GM20000 (cell line): ENCODE measurements around the gene ITGA5.

Experiments
- DNase-seq: peaks from one replicate; pipeline ENCODE4 v3.0.0; 2012; ENCODE audit warnings: low spot score
- CTCF ChIP-seq: IDR thresholded peaks from 2 replicates; pipeline ENCODE4 v1.5.1; 2012; ENCODE audit warnings: mild to moderate bottlenecking, control low read depth; ENCODE audit errors: extremely low read depth, missing control alignments

The ITGA5 gene

GRCh38 chr12:54369597-54370131 is 49.4 kb downstream of the ITGA5 start:
- no peak for TF ChIP-seq CTCF
- DNase-seq: no peak

- peak; percentile 97 for TF ChIP-seq CTCF
- DNase-seq: peak; percentile 83
Measured at GRCh38 chr12:54368709-54369596, 50.1 kb downstream of the ITGA5 start.

- no peak for DNase-seq
- no peak for TF ChIP-seq CTCF
Measured at GRCh38 chr12:54368025-54368708, 50.9 kb downstream of the ITGA5 start.

- no peak for DNase-seq
- TF ChIP-seq CTCF: no peak
Measured at GRCh38 chr12:54364413-54364812, 54.7 kb downstream of the ITGA5 start, which contains the start of gene GPR84. Gene GPR84 (minus strand): TSS chr12:54364486. CDS start chr12:54363851, 635 bp downstream.

GRCh38 chr12:54363618-54364017 is 55.4 kb downstream of the ITGA5 start:
- no peak for DNase-seq
- TF ChIP-seq CTCF: no peak

GRCh38 chr12:54363047-54363446 is 56.0 kb downstream of the ITGA5 start:
- no peak for DNase-seq
- TF ChIP-seq CTCF: no peak
